ENCODE measurements around the gene UBE2Z. TPM values are rescaled to one million over a fixed set of nuclear protein-coding genes. Genes with fewer than 3 reads are reported as not detected.

The UBE2Z gene
- total RNA-seq, 1 donor from 2014 or later: 76.5 TPM

DNA sequence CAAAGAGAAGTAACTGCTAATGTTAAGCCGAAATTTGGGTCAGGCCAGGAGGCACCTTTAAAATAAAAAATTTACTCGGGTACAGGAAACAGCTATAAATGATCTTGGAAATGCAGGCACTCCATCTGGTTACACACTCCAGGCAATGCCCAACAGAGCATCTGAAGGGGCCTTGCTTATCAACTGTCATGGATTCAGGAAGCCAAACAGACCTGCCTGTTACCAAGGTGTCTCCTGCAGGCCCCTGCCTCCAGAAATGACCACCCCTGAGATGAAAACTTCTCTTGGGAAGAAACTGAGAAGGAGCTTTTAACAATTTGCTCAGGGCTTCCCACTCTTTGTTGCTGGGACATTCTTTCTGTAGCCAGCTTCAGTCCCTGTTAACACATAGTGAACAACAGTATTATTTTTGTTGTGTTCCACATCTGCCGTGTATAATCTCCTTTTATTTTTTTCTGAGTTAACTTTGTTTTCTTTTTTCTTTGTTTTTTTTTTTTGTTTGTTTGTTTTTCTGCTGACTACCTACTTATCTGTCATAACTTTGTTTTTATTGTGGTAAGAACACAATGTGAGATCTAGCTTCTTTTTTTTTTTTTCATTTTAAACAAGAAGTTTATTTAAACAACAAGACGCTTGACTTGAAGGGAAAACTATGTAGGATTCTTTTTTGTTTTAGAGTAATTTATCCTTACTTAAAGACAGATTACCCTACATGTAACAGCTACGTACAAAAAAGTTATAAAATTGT lies 34.3 kb upstream of the UBE2Z start:
- peaks cover 30% of the 10 kb centered on the region for H3K4me1 Mint-ChIP-seq (ENCODE audit: low read depth, unreplicated experiment)
- no peak for TF ChIP-seq CTCF (IDR thresholded peaks at IDR 0.05; ENCODE audit: partially characterized antibody, unreplicated experiment)
- H3K36me3 Mint-ChIP-seq (ENCODE audit: unreplicated experiment): no peaks in the 10 kb centered on the region
- DNase-seq: no peak
- H3K9me3 Mint-ChIP-seq (ENCODE audit: unreplicated experiment): peaks cover 13% of the 10 kb centered on the region
- H3K27me3 Mint-ChIP-seq (ENCODE audit: unreplicated experiment): peaks cover 2% of the 10 kb centered on the region
- peak overlapping the region; percentile 10 for H3K4me3 Mint-ChIP-seq (ENCODE audit: unreplicated experiment)
- H3K27ac Mint-ChIP-seq (ENCODE audit: unreplicated experiment): peak overlapping the region; percentile 46

- H3K4me1 Mint-ChIP-seq (ENCODE audit: low read depth, unreplicated experiment): no peaks in the 10 kb centered on the region
- DNase-seq: peak; percentile 62
- TF ChIP-seq CTCF (IDR thresholded peaks at IDR 0.05; ENCODE audit: partially characterized antibody, unreplicated experiment): peak; percentile 79
- H3K9me3 Mint-ChIP-seq (ENCODE audit: unreplicated experiment): no peaks in the 10 kb centered on the region
- no peaks in the 10 kb centered on the region for H3K36me3 Mint-ChIP-seq (ENCODE audit: unreplicated experiment)
- H3K27me3 Mint-ChIP-seq (ENCODE audit: unreplicated experiment): no peaks in the 10 kb centered on the region
- no peak overlapping the region for H3K4me3 Mint-ChIP-seq (ENCODE audit: unreplicated experiment)
- no peak overlapping the region for H3K27ac Mint-ChIP-seq (ENCODE audit: unreplicated experiment)
These were observed 29.0 kb upstream of the UBE2Z start for GRCh38 chr17:48878920-48879898.

- no peaks in the 10 kb centered on the region for H3K4me1 Mint-ChIP-seq (ENCODE audit: low read depth, unreplicated experiment)
- TF ChIP-seq CTCF (IDR thresholded peaks at IDR 0.05; ENCODE audit: partially characterized antibody, unreplicated experiment): no peak
- no peaks in the 10 kb centered on the region for H3K36me3 Mint-ChIP-seq (ENCODE audit: unreplicated experiment)
- H3K4me3 Mint-ChIP-seq (ENCODE audit: unreplicated experiment): no peak overlapping the region
- no peak for DNase-seq
- no peaks in the 10 kb centered on the region for H3K9me3 Mint-ChIP-seq (ENCODE audit: unreplicated experiment)
- no peaks in the 10 kb centered on the region for H3K27me3 Mint-ChIP-seq (ENCODE audit: unreplicated experiment)
- no peak overlapping the region for H3K27ac Mint-ChIP-seq (ENCODE audit: unreplicated experiment)
These were observed 25.9 kb upstream of the UBE2Z start for GRCh38 chr17:48882272-48882671.

DNA sequence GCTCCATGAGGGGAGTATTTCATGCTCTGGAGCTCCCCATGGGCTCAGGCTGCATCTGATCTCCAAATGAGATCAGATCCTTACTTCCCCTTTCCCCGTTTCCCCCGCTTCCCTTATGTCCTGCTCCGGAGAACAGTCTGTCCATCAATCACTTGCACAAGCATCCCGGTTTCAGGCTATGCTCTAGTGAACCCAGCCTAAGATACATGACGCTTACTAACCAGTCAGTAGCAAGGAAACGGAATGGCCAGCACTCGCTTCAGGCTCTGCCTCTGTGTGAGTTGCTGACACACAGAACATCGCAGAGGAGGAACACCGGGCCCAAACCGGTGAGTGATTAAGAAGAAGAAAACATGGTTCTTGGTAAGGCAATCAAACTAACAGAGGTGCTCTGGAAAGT lies 25.0 kb upstream of the UBE2Z start:
- H3K9me3 Mint-ChIP-seq (ENCODE audit: unreplicated experiment): no peaks in the 10 kb centered on the region
- DNase-seq: no peak
- no peaks in the 10 kb centered on the region for H3K36me3 Mint-ChIP-seq (ENCODE audit: unreplicated experiment)
- H3K27ac Mint-ChIP-seq (ENCODE audit: unreplicated experiment): no peak overlapping the region
- no peak overlapping the region for H3K4me3 Mint-ChIP-seq (ENCODE audit: unreplicated experiment)
- no peak for TF ChIP-seq CTCF (IDR thresholded peaks at IDR 0.05; ENCODE audit: partially characterized antibody, unreplicated experiment)
- no peaks in the 10 kb centered on the region for H3K27me3 Mint-ChIP-seq (ENCODE audit: unreplicated experiment)
- H3K4me1 Mint-ChIP-seq (ENCODE audit: low read depth, unreplicated experiment): no peaks in the 10 kb centered on the region

All from glutamatergic neuron (in vitro differentiated cells).